Naive thymus-derived CD4-positive, alpha-beta T cell (primary cell): ENCODE data around the gene GCLC. TPM values are rescaled to one million over a fixed set of nuclear protein-coding genes. Genes with fewer than 3 reads are reported as not detected.

Experiments
- ATAC-seq: fragments of 150-1000 bp; cut with Tn5 transposase; 2 replicates; pipeline ENCODE4 v1.10.0; 2021; ENCODE audit warnings: mild to moderate bottlenecking, moderate library complexity
- CTCF ChIA-PET: fragments of 350-600 bp; sonication (Branson Sonifier 250); formaldehyde crosslinking; loops from one replicate; lab custom pipeline; 2021; ENCODE audit warnings: antibody characterized with exemption; lab: Charles Lee
- POLR2A ChIA-PET: fragments of 350-600 bp; sonication (Branson Sonifier 250); formaldehyde crosslinking; loops from one replicate; lab custom pipeline; 2021; ENCODE audit warnings: antibody characterized with exemption, inconsistent platforms; lab: Charles Lee
- DNase-seq, 9 donors: peaks; one replicate each; pipeline versions ENCODE4 v3.0.0 to v3.0.0-alpha.2; 2020 to 2022; ENCODE audit warnings: mixed read lengths in 1 of 9
- H3K27ac ChIP-seq: one replicate; pipeline ENCODE4 v1.7.0; 2013; ENCODE audit warnings: mild to moderate bottlenecking, low read depth, low read length, moderate library complexity
- H3K27me3 ChIP-seq, 2 donors: one replicate each; pipeline ENCODE4 v1.7.0; 2013; ENCODE audit warnings: low read length in 2 of 2, mild to moderate bottlenecking in 2 of 2, moderate library complexity in 2 of 2; ENCODE audit not compliant: control insufficient read depth in 2 of 2, insufficient read depth in 2 of 2
- H3K36me3 ChIP-seq, 3 experiments: 1 replicate in 2 of 3; 2 replicates in 1 of 3; pipeline ENCODE4 v1.7.0; 2013; ENCODE audit warnings: low read length in 3 of 3, mild to moderate bottlenecking in 3 of 3, moderate library complexity in 1 of 3; ENCODE audit not compliant: insufficient read depth in 3 of 3, control insufficient read depth in 2 of 3
- H3K4me1 ChIP-seq, 2 donors: one replicate each; pipeline ENCODE4 v1.7.0; 2013; ENCODE audit warnings: low read length in 2 of 2, mild to moderate bottlenecking in 2 of 2, moderate library complexity in 1 of 2; ENCODE audit not compliant: control insufficient read depth in 2 of 2, insufficient read depth in 2 of 2
- H3K4me3 ChIP-seq: 2 replicates; pipeline ENCODE4 v1.7.0; 2013; ENCODE audit warnings: mild to moderate bottlenecking, low read length
- H3K9me3 ChIP-seq, 3 experiments: 1 replicate in 2 of 3; 2 replicates in 1 of 3; pipeline ENCODE4 v1.7.0; 2013; ENCODE audit warnings: low read length in 3 of 3; ENCODE audit not compliant: control insufficient read depth in 2 of 3
- H3K27ac Mint-ChIP-seq, 9 donors: one replicate each; pipeline ENCODE4 v1.8.0; 2020 to 2022; ENCODE audit warnings: mixed read lengths in 9 of 9, mild to moderate bottlenecking in 8 of 9, moderate library complexity in 5 of 9, inconsistent platforms in 2 of 9
- H3K27me3 Mint-ChIP-seq, 5 donors: one replicate each; pipeline ENCODE4 v1.8.0; 2021 to 2022; ENCODE audit warnings: mixed read lengths in 5 of 5, mild to moderate bottlenecking in 1 of 5
- H3K36me3 Mint-ChIP-seq, 5 donors: one replicate each; pipeline ENCODE4 v1.8.0; 2020 to 2022; ENCODE audit warnings: mixed read lengths in 5 of 5, mild to moderate bottlenecking in 3 of 5, inconsistent platforms in 1 of 5
- H3K4me1 Mint-ChIP-seq, 7 donors: one replicate each; pipeline ENCODE4 v1.8.0; 2020 to 2022; ENCODE audit warnings: mixed read lengths in 7 of 7, mild to moderate bottlenecking in 3 of 7, inconsistent platforms in 1 of 7
- H3K4me3 Mint-ChIP-seq, 10 donors: one replicate each; pipeline ENCODE4 v1.8.0; 2020 to 2022; ENCODE audit warnings: mild to moderate bottlenecking in 10 of 10, mixed read lengths in 10 of 10, moderate library complexity in 6 of 10, inconsistent platforms in 2 of 10
- H3K9me3 Mint-ChIP-seq, 11 donors: one replicate each; pipeline ENCODE4 v1.8.0; 2020 to 2022; ENCODE audit warnings: mixed read lengths in 11 of 11, mild to moderate bottlenecking in 4 of 11, inconsistent platforms in 1 of 11, moderate library complexity in 1 of 11
- intact Hi-C, 2 donors: fragments of 100-400 bp; cut with micrococcal nuclease; formaldehyde crosslinking; loops; one replicate each; pipeline ENCODE4 v1.15.1; 2023
- polyA plus RNA-seq, 2 donors: library from polyadenylated mRNA; unstranded; fragments of 300-500 nt; fragmentation: Illumina TruSeq; gene quantifications; one replicate each; pipeline ENCODE4 v1.2.3, GENCODE V29; 2021
- total RNA-seq, 6 experiments: library from RNA in 5 of 6; stranded (reverse) in 5 of 6; gene quantifications; 1 replicate in 5 of 6; 2 replicates in 1 of 6; pipeline ENCODE4 v1.2.3 and lab custom pipeline; 2021 to 2026

The GCLC gene
- total and polyA plus RNA-seq, 7 experiments from 2014 or later = 8.3 to 37.5 (median 27.5) TPM

DNA sequence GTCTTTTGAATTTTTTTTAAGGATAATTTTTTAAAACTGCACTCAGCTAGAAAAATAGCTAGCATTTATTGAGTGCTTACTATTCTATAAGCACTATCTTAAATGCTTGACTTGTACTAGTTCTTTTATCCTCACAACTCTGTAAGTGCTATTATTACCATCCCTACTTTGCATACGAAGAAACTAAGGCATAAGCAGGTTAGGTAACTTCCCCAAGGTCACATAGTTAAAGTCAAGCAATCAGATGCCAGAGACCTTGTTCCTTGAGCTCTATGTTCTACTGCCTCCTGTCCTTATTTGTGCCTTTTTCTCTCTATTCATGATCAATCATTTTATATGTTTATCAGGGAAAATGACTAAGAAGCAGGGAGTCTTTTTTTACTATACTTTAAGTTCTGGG lies 65.0 kb downstream of the GCLC start:
- intact Hi-C loops = loop anchor here (5.0 to 10.0 kb wide), 6 partner anchors 133 to 1198 kb away; partner anchors contain the start of genes ELOVL5 (in 1 of the 2), GSTA4 (in 1 of the 2) and MCM3 (in 1 of the 2)
- H3K27me3 ChIP-seq = no peaks in the 10 kb centered on the region
- Mint-ChIP-seq H3K27me3 (peaks cover 0 to 10% (median 5%) of the 10 kb centered on the region in 5 donors), H3K4me1 (peaks cover 0 to 19% (median 0%) of the 10 kb centered on the region in 7 donors), H3K9me3 (no peaks in the 10 kb centered on the region), H3K27ac (no peak overlapping the region), H3K4me3 (no peak overlapping the region), H3K36me3 (no peaks in the 10 kb centered on the region)
- no peak overlapping the region for H3K4me3 ChIP-seq
- ATAC-seq = no peak
- no peak overlapping the region for H3K27ac ChIP-seq
- H3K4me1 ChIP-seq = no peaks in the 10 kb centered on the region
- no peaks in the 10 kb centered on the region for H3K9me3 ChIP-seq
- no peak for DNase-seq
- ChIA-PET CTCF (interaction anchor here (1.4 to 1.6 kb wide), 2 partner anchors 69 to 308 kb away, joined by 3 to 4 read pairs; no protein-coding TSS in a partner anchor), POLR2A (no interaction called here)
- no peaks in the 10 kb centered on the region for H3K36me3 ChIP-seq

DNA sequence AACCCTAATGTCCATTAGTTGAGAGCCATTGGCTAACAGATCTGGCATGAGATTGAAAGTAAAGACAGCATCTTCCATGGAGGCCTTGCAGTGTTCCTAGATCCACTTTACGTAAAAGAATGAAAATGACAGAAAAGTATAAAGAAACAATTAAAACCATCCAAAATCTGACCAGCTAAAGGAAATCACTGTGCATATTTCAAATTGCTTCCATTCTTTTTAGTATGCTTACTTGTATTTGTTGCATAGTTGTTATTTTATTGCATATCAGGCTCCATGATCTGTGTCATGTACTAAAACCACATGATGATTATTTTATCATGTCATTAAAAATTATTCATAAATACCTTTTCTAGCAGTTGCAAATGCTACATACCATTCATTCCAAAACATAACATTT lies 67.9 kb downstream of the GCLC start:
- Histone ChIP-seq H3K36me3 (no peaks in the 10 kb centered on the region), H3K4me3 (no peak overlapping the region), H3K27ac (no peak overlapping the region), H3K4me1 (no peaks in the 10 kb centered on the region), H3K9me3 (no peaks in the 10 kb centered on the region), H3K27me3 (no peaks in the 10 kb centered on the region)
- Mint-ChIP-seq H3K4me1 (peaks cover 0 to 9% (median 0%) of the 10 kb centered on the region in 7 donors), H3K9me3 (no peaks in the 10 kb centered on the region), H3K4me3 (no peak overlapping the region), H3K27ac (no peak overlapping the region), H3K36me3 (no peaks in the 10 kb centered on the region), H3K27me3 (peaks cover 0 to 5% (median under 1%) of the 10 kb centered on the region in 5 donors)
- ATAC-seq (no peak), DNase-seq (no peak)
- ChIA-PET POLR2A (no interaction called here), CTCF (interaction anchor here (0.5 kb wide), 1 partner anchor 243 kb away, joined by 3 read pairs; no protein-coding TSS in a partner anchor)
- intact Hi-C loops = no loop called here

DNA sequence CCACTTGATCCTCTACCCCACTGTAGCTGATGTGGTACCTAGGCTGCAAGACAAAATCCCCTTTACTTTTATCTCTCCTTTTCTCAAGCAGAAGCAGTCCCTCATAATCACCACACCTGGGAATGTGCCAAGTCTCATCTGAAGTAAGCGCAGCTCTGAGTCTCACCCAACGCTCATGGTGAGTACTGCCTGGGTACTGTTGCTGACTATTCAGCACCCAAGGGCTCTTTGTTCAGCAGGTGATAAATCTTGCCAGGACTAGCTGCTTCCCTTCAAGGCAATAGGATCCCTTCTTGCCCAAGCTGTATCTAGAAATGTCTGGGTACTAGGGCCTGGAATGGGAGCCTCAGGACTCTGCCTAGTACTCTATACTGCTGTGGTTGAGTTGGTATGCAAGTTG lies 70.9 kb downstream of the GCLC start:
- no peak overlapping the region for H3K4me3 ChIP-seq
- Mint-ChIP-seq H3K27me3 (peaks cover 0 to 17% (median 0%) of the 10 kb centered on the region in 5 donors), H3K4me1 (peaks cover 0 to 12% (median 0%) of the 10 kb centered on the region in 7 donors), H3K27ac (no peak overlapping the region), H3K4me3 (no peak overlapping the region), H3K9me3 (no peaks in the 10 kb centered on the region), H3K36me3 (no peaks in the 10 kb centered on the region)
- H3K9me3 ChIP-seq = no peaks in the 10 kb centered on the region
- CTCF ChIA-PET = interaction anchor here (0.6 kb wide), 1 partner anchor 256 kb away, joined by 3 read pairs; no protein-coding TSS in a partner anchor
- H3K4me1 ChIP-seq = no peaks in the 10 kb centered on the region
- ATAC-seq (no peak), DNase-seq (no peak)
- H3K27me3 ChIP-seq = no peaks in the 10 kb centered on the region
- no peak overlapping the region for H3K27ac ChIP-seq
- POLR2A ChIA-PET = no interaction called here
- no peaks in the 10 kb centered on the region for H3K36me3 ChIP-seq
- intact Hi-C loops = no loop called here

DNA sequence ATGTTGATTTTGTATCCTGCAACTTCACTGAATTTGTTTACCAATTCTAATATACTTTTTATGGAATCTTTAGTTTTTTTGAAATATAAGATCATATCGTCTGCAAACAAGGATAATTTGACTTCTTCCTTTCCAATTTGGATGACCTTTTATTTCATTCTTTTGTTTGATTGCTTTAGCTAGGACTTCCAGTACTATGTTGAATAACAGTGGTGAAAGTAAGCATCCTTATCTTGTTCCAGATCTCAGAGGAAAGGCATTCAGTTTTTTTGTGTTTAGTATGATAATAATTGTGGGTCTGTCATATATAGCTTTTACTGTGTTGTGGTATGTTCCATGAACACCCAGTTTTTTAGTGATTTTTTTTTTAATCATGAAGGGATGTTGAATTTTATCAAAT lies 75.7 kb downstream of the GCLC start:
- Mint-ChIP-seq H3K4me3 (no peak overlapping the region), H3K9me3 (no peaks in the 10 kb centered on the region), H3K4me1 (peaks cover 0 to 12% (median 0%) of the 10 kb centered on the region in 7 donors), H3K27me3 (peaks cover 0 to 30% (median 0%) of the 10 kb centered on the region in 5 donors), H3K36me3 (no peaks in the 10 kb centered on the region), H3K27ac (no peak overlapping the region)
- Histone ChIP-seq H3K4me1 (no peaks in the 10 kb centered on the region), H3K27me3 (no peaks in the 10 kb centered on the region), H3K36me3 (no peaks in the 10 kb centered on the region), H3K9me3 (no peaks in the 10 kb centered on the region), H3K4me3 (no peak overlapping the region), H3K27ac (no peak overlapping the region)
- ATAC-seq (no peak), DNase-seq (no peak)
- intact Hi-C loops = no loop called here
- POLR2A ChIA-PET = interaction anchor here (0.7 kb wide), 1 partner anchor 1271 kb away, joined by 7 read pairs; no protein-coding TSS in a partner anchor
- CTCF ChIA-PET = no interaction called here

DNA sequence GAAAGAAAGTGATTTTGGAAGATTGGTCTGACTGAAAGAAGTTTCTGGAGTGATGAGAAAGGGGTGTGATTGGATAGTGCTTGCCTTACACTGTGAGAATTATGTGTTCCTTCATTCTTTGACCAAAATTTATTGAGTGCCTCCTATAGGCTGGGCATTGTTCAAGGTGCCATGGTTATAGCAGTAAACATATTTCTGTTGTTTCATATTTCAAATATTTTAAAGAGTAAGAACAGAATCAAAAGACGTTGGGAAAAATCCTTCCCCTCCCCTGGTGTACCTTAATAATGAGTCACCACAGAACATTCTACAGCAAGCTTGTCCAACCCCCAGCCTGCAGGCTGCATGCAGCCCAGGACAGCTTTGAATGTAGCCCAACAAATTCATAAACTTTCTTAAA lies 78.6 kb downstream of the GCLC start:
- no peak overlapping the region for H3K27ac ChIP-seq
- Mint-ChIP-seq H3K4me1 (peaks cover 0 to 12% (median 0%) of the 10 kb centered on the region in 7 donors), H3K27ac (no peak overlapping the region), H3K36me3 (no peaks in the 10 kb centered on the region), H3K4me3 (no peak overlapping the region), H3K9me3 (no peaks in the 10 kb centered on the region), H3K27me3 (peaks cover 0 to 30% (median 0%) of the 10 kb centered on the region in 5 donors)
- CTCF ChIA-PET = no interaction called here
- H3K27me3 ChIP-seq = no peaks in the 10 kb centered on the region
- intact Hi-C loops = no loop called here
- H3K4me1 ChIP-seq = no peaks in the 10 kb centered on the region
- no peaks in the 10 kb centered on the region for H3K9me3 ChIP-seq
- no peaks in the 10 kb centered on the region for H3K36me3 ChIP-seq
- H3K4me3 ChIP-seq = no peak overlapping the region
- POLR2A ChIA-PET = no interaction called here
- DNase-seq = no peak
- ATAC-seq = no peak

DNA sequence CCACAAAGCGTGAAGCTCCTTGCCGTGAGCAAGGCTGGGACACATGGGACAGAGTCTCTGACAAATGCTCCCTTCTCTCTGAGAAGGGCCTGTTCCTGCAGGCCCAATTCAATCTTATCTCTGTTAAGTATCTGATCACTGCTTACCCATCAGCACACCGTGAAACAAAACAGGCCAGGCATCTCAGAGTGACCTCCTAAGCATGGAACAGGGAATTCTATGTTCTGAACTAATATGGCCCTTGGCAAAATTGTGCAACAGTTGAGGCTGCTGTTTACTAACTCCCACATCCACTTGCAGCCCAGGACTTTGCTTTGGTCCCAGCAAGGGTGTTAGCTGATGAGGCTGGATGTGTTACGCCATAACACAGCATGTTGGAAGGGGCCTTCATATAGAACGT lies 79.2 kb downstream of the GCLC start:
- no peaks in the 10 kb centered on the region for H3K36me3 Mint-ChIP-seq
- ChIA-PET CTCF (no interaction called here), POLR2A (no interaction called here)
- H3K4me3 Mint-ChIP-seq = no peak overlapping the region
- intact Hi-C loops = no loop called here
- Histone ChIP-seq H3K9me3 (no peaks in the 10 kb centered on the region), H3K27ac (no peak overlapping the region), H3K4me3 (no peak overlapping the region), H3K27me3 (no peaks in the 10 kb centered on the region), H3K36me3 (no peaks in the 10 kb centered on the region), H3K4me1 (no peaks in the 10 kb centered on the region)
- no peak for DNase-seq
- ATAC-seq = no peak
- H3K9me3 Mint-ChIP-seq = no peaks in the 10 kb centered on the region
- no peak overlapping the region for H3K27ac Mint-ChIP-seq
- peaks cover 0 to 29% (median 0%) of the 10 kb centered on the region in 5 donors for H3K27me3 Mint-ChIP-seq
- peaks cover 0 to 12% (median 0%) of the 10 kb centered on the region in 7 donors for H3K4me1 Mint-ChIP-seq

DNA sequence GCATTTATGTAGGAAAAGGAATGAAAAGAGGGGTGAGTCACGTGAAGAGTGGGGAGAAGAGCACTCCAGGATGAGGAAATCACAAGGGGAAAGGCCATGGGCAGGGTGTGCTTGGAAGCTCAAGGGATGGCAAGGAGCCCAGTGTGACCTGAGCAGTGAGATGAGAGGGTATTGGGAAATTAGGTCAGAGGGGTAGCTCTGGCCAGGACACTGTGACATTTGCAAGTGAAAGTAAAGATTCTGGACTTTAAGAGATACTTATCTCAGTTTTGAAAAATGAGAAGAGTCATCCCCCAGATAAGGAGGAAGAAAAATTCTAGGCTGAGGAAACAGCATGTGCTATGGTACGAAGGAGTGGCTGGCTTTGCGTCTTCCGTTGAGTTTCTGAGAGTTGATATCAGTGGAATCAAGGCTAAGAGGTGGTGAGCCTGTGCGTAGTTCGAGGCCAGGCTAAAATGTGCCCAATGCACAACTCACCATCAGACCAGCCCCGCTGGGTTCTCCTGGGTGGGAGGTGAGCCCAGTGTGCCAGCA lies 79.9 kb downstream of the GCLC start:
- Histone ChIP-seq H3K4me3 (no peak overlapping the region), H3K36me3 (no peaks in the 10 kb centered on the region), H3K27ac (no peak overlapping the region), H3K9me3 (no peaks in the 10 kb centered on the region), H3K27me3 (no peaks in the 10 kb centered on the region), H3K4me1 (no peaks in the 10 kb centered on the region)
- CTCF ChIA-PET = interaction anchor here (0.5 kb wide), 1 partner anchor 27 kb away, joined by 4 read pairs; no protein-coding TSS in a partner anchor
- intact Hi-C loops = no loop called here
- POLR2A ChIA-PET = no interaction called here
- DNase-seq = no peak
- ATAC-seq = peak; percentile 40
- Mint-ChIP-seq H3K4me1 (peaks cover 0 to 8% (median 0%) of the 10 kb centered on the region in 7 donors), H3K27ac (no peak overlapping the region), H3K4me3 (no peak overlapping the region), H3K36me3 (no peaks in the 10 kb centered on the region), H3K27me3 (peaks cover 0 to 22% (median 0%) of the 10 kb centered on the region in 5 donors), H3K9me3 (no peaks in the 10 kb centered on the region)
